GM18526 (cell line): ENCODE results near the gene BAK1.

ENCODE experiments used
- POLR2A ChIP-seq: IDR thresholded peaks from 3 replicates; pipeline ENCODE4 v1.6.1; 2011; ENCODE audit not compliant: insufficient read length; ENCODE audit errors: extremely low read depth

Gene BAK1

GRCh38 chr6:33579828-33580714 lies at the start of gene BAK1:
BAK1 (minus strand) TSS chr6:33580276; CDS start chr6:33577604, 2,672 bp downstream.
- peak; percentile 75 for TF ChIP-seq POLR2A

- no peak for TF ChIP-seq POLR2A
Observed at GRCh38 chr6:33628401-33628964, 48.4 kb upstream of the BAK1 start.

- TF ChIP-seq POLR2A, result no peak
Observed at GRCh38 chr6:33627876-33628275, 47.8 kb upstream of the BAK1 start.

GRCh38 chr6:33624856-33625255 lies 44.8 kb upstream of the BAK1 start:
- no peak for TF ChIP-seq POLR2A

- no peak for TF ChIP-seq POLR2A
Observed at GRCh38 chr6:33623895-33624381, 43.9 kb upstream of the BAK1 start.

GRCh38 chr6:33622456-33623431 lies 42.7 kb upstream of the BAK1 start:
- TF ChIP-seq POLR2A, result no peak

GRCh38 chr6:33621711-33622388 lies 41.8 kb upstream of the BAK1 start:
- no peak for TF ChIP-seq POLR2A

GRCh38 chr6:33620856-33621710 lies 41.0 kb upstream of the BAK1 start, which contains the start of gene ITPR3:
ITPR3 (plus strand) TSS chr6:33621322; CDS start chr6:33621603, 281 bp downstream.
- peak; percentile 60 for TF ChIP-seq POLR2A

GRCh38 chr6:33620158-33620855 lies 40.2 kb upstream of the BAK1 start:
- no peak for TF ChIP-seq POLR2A

- no peak for TF ChIP-seq POLR2A
Observed at GRCh38 chr6:33619166-33619840, 39.2 kb upstream of the BAK1 start.

GRCh38 chr6:33616913-33617312 lies 36.8 kb upstream of the BAK1 start:
- TF ChIP-seq POLR2A, result no peak

GRCh38 chr6:33616113-33616512 lies 36.0 kb upstream of the BAK1 start:
- TF ChIP-seq POLR2A, result no peak

- no peak for TF ChIP-seq POLR2A
Observed at GRCh38 chr6:33613795-33614168, 33.7 kb upstream of the BAK1 start.
